ENCODE results near the gene UBE2J2.

DNA sequence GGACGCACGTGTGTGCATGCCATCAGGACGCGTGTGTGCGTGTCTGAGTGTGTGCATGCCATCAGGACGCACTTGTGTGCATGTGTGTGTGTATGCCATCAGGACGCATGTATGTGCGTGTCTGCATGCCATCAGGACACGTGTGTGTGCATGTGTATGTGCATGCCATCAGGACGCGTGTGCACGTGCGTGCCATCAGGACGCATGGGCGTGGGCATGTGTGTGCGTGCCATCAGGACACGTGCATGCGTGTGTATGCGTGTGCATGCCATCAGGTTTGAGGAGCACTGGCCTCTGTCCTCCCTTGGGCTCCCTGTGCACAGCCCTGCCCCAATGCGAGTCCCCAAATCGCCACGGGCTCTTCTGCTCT lies 14.6 kb downstream of the UBE2J2 start:
- TF ChIP-seq, protein P1, sequence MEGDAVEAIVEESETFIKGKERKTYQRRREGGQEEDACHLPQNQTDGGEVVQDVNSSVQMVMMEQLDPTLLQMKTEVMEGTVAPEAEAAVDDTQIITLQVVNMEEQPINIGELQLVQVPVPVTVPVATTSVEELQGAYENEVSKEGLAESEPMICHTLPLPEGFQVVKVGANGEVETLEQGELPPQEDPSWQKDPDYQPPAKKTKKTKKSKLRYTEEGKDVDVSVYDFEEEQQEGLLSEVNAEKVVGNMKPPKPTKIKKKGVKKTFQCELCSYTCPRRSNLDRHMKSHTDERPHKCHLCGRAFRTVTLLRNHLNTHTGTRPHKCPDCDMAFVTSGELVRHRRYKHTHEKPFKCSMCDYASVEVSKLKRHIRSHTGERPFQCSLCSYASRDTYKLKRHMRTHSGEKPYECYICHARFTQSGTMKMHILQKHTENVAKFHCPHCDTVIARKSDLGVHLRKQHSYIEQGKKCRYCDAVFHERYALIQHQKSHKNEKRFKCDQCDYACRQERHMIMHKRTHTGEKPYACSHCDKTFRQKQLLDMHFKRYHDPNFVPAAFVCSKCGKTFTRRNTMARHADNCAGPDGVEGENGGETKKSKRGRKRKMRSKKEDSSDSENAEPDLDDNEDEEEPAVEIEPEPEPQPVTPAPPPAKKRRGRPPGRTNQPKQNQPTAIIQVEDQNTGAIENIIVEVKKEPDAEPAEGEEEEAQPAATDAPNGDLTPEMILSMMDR (IDR thresholded peaks at IDR 0.05) = no peak
- no peak for TF ChIP-seq POLR2A (IDR thresholded peaks at IDR 0.05)
- TF ChIP-seq POLR2AphosphoS5 (IDR thresholded peaks at IDR 0.05) = no peak
